ENCODE results near the gene CYP39A1. TPM values are rescaled to one million over a fixed set of nuclear protein-coding genes. Genes with fewer than 3 reads are reported as not detected.

The CYP39A1 gene
- total RNA-seq, 1 experiment from 2014 or later: 1.7 TPM

DNA sequence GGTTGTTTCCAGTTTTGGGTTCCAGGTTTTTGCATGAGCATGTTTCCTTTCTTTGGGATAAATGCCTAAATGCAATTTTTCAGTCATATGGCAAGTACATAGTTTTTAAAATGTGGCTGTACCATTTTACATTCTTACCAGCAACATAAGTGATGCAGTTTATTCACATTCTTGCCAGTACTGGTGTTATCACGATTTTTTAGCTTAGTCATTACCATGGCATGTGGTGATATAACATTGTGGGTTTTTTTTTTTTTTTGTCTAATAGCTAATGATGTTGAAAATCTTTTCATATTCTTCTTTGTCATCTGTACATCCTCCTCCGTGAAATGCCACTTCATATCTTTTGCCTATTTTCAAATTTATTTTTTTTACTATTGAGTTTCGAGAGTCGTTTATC lies 32.2 kb upstream of the CYP39A1 start:
- CTCF ChIA-PET: interaction anchor here (0.6 kb wide), 1 partner anchor 1363 kb away, joined by 6 read pairs; no protein-coding TSS in a partner anchor
- TF ChIP-seq, protein P1, sequence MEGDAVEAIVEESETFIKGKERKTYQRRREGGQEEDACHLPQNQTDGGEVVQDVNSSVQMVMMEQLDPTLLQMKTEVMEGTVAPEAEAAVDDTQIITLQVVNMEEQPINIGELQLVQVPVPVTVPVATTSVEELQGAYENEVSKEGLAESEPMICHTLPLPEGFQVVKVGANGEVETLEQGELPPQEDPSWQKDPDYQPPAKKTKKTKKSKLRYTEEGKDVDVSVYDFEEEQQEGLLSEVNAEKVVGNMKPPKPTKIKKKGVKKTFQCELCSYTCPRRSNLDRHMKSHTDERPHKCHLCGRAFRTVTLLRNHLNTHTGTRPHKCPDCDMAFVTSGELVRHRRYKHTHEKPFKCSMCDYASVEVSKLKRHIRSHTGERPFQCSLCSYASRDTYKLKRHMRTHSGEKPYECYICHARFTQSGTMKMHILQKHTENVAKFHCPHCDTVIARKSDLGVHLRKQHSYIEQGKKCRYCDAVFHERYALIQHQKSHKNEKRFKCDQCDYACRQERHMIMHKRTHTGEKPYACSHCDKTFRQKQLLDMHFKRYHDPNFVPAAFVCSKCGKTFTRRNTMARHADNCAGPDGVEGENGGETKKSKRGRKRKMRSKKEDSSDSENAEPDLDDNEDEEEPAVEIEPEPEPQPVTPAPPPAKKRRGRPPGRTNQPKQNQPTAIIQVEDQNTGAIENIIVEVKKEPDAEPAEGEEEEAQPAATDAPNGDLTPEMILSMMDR (IDR thresholded peaks at IDR 0.05; ENCODE audit: unreplicated experiment): no peak
- DNase-seq: no peak
- H3K9me3 Mint-ChIP-seq (ENCODE audit: low read depth, unreplicated experiment): no peaks in the 10 kb centered on the region
- no peak overlapping the region for H3K27ac Mint-ChIP-seq (ENCODE audit: unreplicated experiment)
- H3K4me1 Mint-ChIP-seq (ENCODE audit: low read depth, unreplicated experiment): peaks cover 9% of the 10 kb centered on the region
- no TSS peak for BruUV-seq (replicated peaks)
- no peaks in the 10 kb centered on the region for H3K27me3 Mint-ChIP-seq (ENCODE audit: unreplicated experiment)
- H3K36me3 Mint-ChIP-seq (ENCODE audit: insufficient read depth, unreplicated experiment): no peaks in the 10 kb centered on the region
- intact Hi-C loops (cut with micrococcal nuclease; ENCODE audit: unreplicated experiment): no loop called here
- H3K4me3 Mint-ChIP-seq (ENCODE audit: low read depth, unreplicated experiment): no peak overlapping the region

- Mint-ChIP-seq H3K9me3 (ENCODE audit: low read depth, unreplicated experiment) (no peaks in the 10 kb centered on the region), H3K36me3 (ENCODE audit: insufficient read depth, unreplicated experiment) (no peaks in the 10 kb centered on the region), H3K4me3 (ENCODE audit: low read depth, unreplicated experiment) (no peak overlapping the region), H3K27me3 (ENCODE audit: unreplicated experiment) (no peaks in the 10 kb centered on the region), H3K4me1 (ENCODE audit: low read depth, unreplicated experiment) (no peaks in the 10 kb centered on the region), H3K27ac (ENCODE audit: unreplicated experiment) (no peak overlapping the region)
- DNase-seq: no peak
- intact Hi-C loops (cut with micrococcal nuclease; ENCODE audit: unreplicated experiment): no loop called here
- TF ChIP-seq, protein P1 (IDR thresholded peaks at IDR 0.05; ENCODE audit: unreplicated experiment): no peak
- CTCF ChIA-PET: no interaction called here
- no TSS peak for BruUV-seq (replicated peaks)
Observed at GRCh38 chr6:46677314-46677654, 24.7 kb upstream of the CYP39A1 start.

DNA sequence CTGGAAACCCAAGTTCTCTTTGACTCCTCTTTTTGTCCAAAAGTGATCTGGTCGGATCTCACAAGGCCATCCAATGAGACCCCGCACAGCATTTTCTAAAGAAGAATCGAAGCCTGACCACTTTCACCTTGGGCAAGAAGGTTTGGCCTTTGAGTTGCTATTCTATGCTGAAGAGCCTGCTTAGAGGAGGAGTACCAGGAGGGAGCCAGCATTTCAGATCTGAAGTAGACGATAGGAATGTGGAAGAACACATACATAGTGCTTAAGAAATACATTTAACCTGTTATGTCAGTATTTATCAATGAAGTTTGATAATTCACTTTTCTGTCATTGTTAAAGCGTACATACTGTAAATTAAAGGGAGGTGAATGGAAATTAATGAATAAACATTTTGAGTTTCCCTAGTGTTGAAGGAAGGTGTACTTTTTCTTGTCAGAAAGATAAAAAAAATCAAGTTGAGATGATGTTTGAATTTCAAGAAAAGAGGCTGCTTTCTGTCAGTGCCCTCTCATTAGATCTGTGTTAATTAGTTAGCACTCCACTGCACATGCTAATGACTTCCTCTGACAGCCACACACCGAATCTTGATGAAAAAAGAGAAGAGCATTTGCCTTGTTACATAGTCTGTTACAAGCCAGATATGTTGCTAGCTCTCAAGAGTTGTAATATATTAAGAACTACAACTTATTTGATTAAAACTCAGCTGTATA lies 24.1 kb upstream of the CYP39A1 start:
- Mint-ChIP-seq H3K27ac (ENCODE audit: unreplicated experiment) (no peak overlapping the region), H3K9me3 (ENCODE audit: low read depth, unreplicated experiment) (no peaks in the 10 kb centered on the region), H3K36me3 (ENCODE audit: insufficient read depth, unreplicated experiment) (no peaks in the 10 kb centered on the region), H3K4me3 (ENCODE audit: low read depth, unreplicated experiment) (no peak overlapping the region), H3K27me3 (ENCODE audit: unreplicated experiment) (no peaks in the 10 kb centered on the region), H3K4me1 (ENCODE audit: low read depth, unreplicated experiment) (no peaks in the 10 kb centered on the region)
- CTCF ChIA-PET: no interaction called here
- TF ChIP-seq, protein P1 (IDR thresholded peaks at IDR 0.05; ENCODE audit: unreplicated experiment): no peak
- intact Hi-C loops (cut with micrococcal nuclease; ENCODE audit: unreplicated experiment): no loop called here
- BruUV-seq (replicated peaks): no TSS peak
- no peak for DNase-seq

GRCh38 chr6:46674410-46674809 lies 21.8 kb upstream of the CYP39A1 start:
- H3K4me1 Mint-ChIP-seq (ENCODE audit: low read depth, unreplicated experiment): no peaks in the 10 kb centered on the region
- intact Hi-C loops (cut with micrococcal nuclease; ENCODE audit: unreplicated experiment): no loop called here
- no peak overlapping the region for H3K27ac Mint-ChIP-seq (ENCODE audit: unreplicated experiment)
- TF ChIP-seq, protein P1 (IDR thresholded peaks at IDR 0.05; ENCODE audit: unreplicated experiment): no peak
- no peaks in the 10 kb centered on the region for H3K27me3 Mint-ChIP-seq (ENCODE audit: unreplicated experiment)
- no peaks in the 10 kb centered on the region for H3K9me3 Mint-ChIP-seq (ENCODE audit: low read depth, unreplicated experiment)
- CTCF ChIA-PET: no interaction called here
- no TSS peak for BruUV-seq (replicated peaks)
- no peaks in the 10 kb centered on the region for H3K36me3 Mint-ChIP-seq (ENCODE audit: insufficient read depth, unreplicated experiment)
- no peak overlapping the region for H3K4me3 Mint-ChIP-seq (ENCODE audit: low read depth, unreplicated experiment)
- no peak for DNase-seq

All from Calu3 (cell line).